GM13976 (cell line): ENCODE results near the gene FHL1.

Source experiments
- DNase-seq: peaks from one replicate; pipeline ENCODE4 v3.0.0; 2012; ENCODE audit warnings: low spot score
- CTCF ChIP-seq: IDR thresholded peaks from 2 replicates; pipeline ENCODE4 v1.5.1; 2012; ENCODE audit warnings: borderline replicate concordance, mild to moderate bottlenecking; ENCODE audit not compliant: insufficient read depth; ENCODE audit errors: extremely low read depth, missing control alignments, control extremely low read depth
- in situ Hi-C: fragments of 300-500 bp; cut with MboI; formaldehyde crosslinking; loops from one replicate; pipeline ENCODE4 v1.12.0; 2022; ENCODE audit warnings: low sequenced_read_pairs, mixed read lengths, inconsistent platforms; ENCODE audit not compliant: unreplicated experiment

FHL1 gene

GRCh38 chrX:136198010-136198409 is 50.7 kb downstream of the FHL1 start:
- no peak for TF ChIP-seq CTCF
- in situ Hi-C loops: no loop called here
- DNase-seq: no peak

- DNase-seq: no peak
- in situ Hi-C loops: no loop called here
- no peak for TF ChIP-seq CTCF
These were observed 51.4 kb downstream of the FHL1 start for GRCh38 chrX:136198678-136199243.

GRCh38 chrX:136199365-136199764 is 52.0 kb downstream of the FHL1 start:
- no peak for TF ChIP-seq CTCF
- no peak for DNase-seq
- in situ Hi-C loops: no loop called here

- TF ChIP-seq CTCF: peak; percentile 8
- in situ Hi-C loops: no loop called here
- DNase-seq: no peak
These were observed 53.1 kb downstream of the FHL1 start for GRCh38 chrX:136200466-136200865.

GRCh38 chrX:136201601-136202000 is 54.3 kb downstream of the FHL1 start:
- DNase-seq: no peak
- no peak for TF ChIP-seq CTCF
- in situ Hi-C loops: no loop called here

GRCh38 chrX:136202889-136203288 is 55.6 kb downstream of the FHL1 start:
- DNase-seq: no peak
- in situ Hi-C loops: no loop called here

More at GRCh38 chrX:136202889-136203288, 55.6 kb downstream of the FHL1 start:
- TF ChIP-seq CTCF: no peak
